Gastrocnemius medialis (tissue), 4 donors: ENCODE results near the gene MAST4. TPM values are rescaled to one million over a fixed set of nuclear protein-coding genes. Genes with fewer than 3 reads are reported as not detected.

ENCODE experiments used
- ATAC-seq, 2 donors: fragments of 150-250 bp; one replicate each; pipeline ENCODE4 v1.9.1; 2016
- DNase-seq, 2 donors: peaks; one replicate each; pipeline ENCODE4 v3.0.0-alpha.2; 2019
- H3K27ac ChIP-seq, 4 donors: fragments of 200-600 bp; sonication (generic); 1 replicate in 1 of 4; 2 replicates in 3 of 4; pipeline ENCODE4 v1.5.1; 2016 to 2018; ENCODE audit warnings: mild to moderate bottlenecking in 2 of 4, moderate library complexity in 1 of 4
- H3K27me3 ChIP-seq, 3 donors: fragments of 200-600 bp; sonication (generic) in 2 of 3; 1 replicate in 1 of 3; 2 replicates in 2 of 3; pipeline versions ENCODE4 v1.5.1 to v1.6.0; 2016 to 2019; ENCODE audit warnings: mild to moderate bottlenecking in 1 of 3, moderate library complexity in 1 of 3
- H3K36me3 ChIP-seq, 2 donors: fragments of 200-600 bp; sonication (generic) in 1 of 2; one replicate each; pipeline ENCODE4 v1.5.1; 2017 to 2018
- H3K4me1 ChIP-seq, 2 donors: fragments of 200-600 bp; sonication (generic) in 1 of 2; one replicate each; pipeline ENCODE4 v1.5.1; 2016 to 2017; ENCODE audit warnings: mild to moderate bottlenecking in 2 of 2
- H3K4me3 ChIP-seq, 4 donors: fragments of 200-600 bp; sonication (generic) in 3 of 4; 1 replicate in 1 of 4; 2 replicates in 3 of 4; pipeline ENCODE4 v1.5.1; 2016 to 2019; ENCODE audit warnings: mild to moderate bottlenecking in 2 of 4
- H3K9me3 ChIP-seq, 3 donors: fragments of 200-600 bp; sonication (generic) in 2 of 3; 1 replicate in 1 of 3; 2 replicates in 2 of 3; pipeline ENCODE4 v1.5.1; 2016 to 2019
- CTCF ChIP-seq, 5 experiments: fragments of 450-650 bp in 3 of 5; fragments of 200-600 bp in 2 of 5; sonication (generic) in 2 of 5; IDR thresholded peaks in 4 of 5; conservative IDR thresholded peaks in 1 of 5; 1 replicate in 4 of 5; 2 replicates in 1 of 5; pipeline ENCODE4 v1.5.1; 2016 to 2019; ENCODE audit warnings: antibody characterized with exemption in 5 of 5, mild to moderate bottlenecking in 3 of 5, moderate library complexity in 3 of 5
- POLR2A ChIP-seq, 2 donors: fragments of 450-650 bp; IDR thresholded peaks; one replicate each; pipeline ENCODE4 v1.6.1; 2017; ENCODE audit warnings: antibody characterized with exemption in 2 of 2, mild to moderate bottlenecking in 2 of 2, moderate library complexity in 2 of 2
- in situ Hi-C, 4 donors: fragments of 200-750 bp; cut with MboI; loops; one replicate each; pipeline versions ENCODE4 v1.15.0 to v1.8.0; 2017; ENCODE audit warnings: low sequenced_read_pairs in 4 of 4
- intact Hi-C: fragments of 100-400 bp; cut with DNase I; formaldehyde crosslinking; loops from one replicate; pipeline ENCODE4 v1.15.1; 2023; ENCODE audit warnings: low total_unique reads
- total RNA-seq, 4 donors: library from RNA; depleted of rRNA; stranded (reverse); fragments of >200 nt; gene quantifications; one replicate each; pipeline versions ENCODE4 v1.1.0 to v1.2.3, GENCODE V29; 2016

Gene MAST4
- total RNA-seq, 4 donors from 2014 or later = 24.1 to 42.0 (median 38.5) TPM

DNA sequence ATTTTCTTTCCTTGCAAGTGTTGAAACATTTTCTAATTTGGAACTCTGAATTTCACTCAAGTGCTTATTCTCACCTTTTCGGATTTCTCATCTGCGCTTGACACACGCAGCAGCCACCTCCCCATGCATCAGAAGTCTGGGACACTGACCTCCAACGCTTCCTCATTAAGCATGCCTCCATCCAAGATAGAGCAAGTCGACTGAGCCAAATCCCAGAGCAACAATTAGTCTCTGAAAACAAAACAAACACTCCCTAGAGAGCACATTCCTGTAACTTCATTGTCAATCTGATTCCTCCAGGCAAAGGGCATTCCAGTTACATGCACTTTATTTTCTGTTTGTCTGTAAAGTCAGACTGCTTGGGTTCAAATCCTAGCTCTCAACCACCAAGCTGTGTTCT is 594.7 kb downstream of the MAST4 start:
- Histone ChIP-seq H3K36me3 (no peaks in the 10 kb centered on the region), H3K4me3 (no peak overlapping the region), H3K27me3 (no peaks in the 10 kb centered on the region), H3K27ac (no peak overlapping the region), H3K4me1 (no peaks in the 10 kb centered on the region), H3K9me3 (no peaks in the 10 kb centered on the region)
- intact Hi-C loops = no loop called here
- in situ Hi-C loops = loop anchor here in 1 of 4 donors (25.0 kb wide), 1 partner anchor 879 kb away; no protein-coding TSS in a partner anchor
- ATAC-seq (no peak), DNase-seq (no peak)
- no peak for TF ChIP-seq CTCF (IDR thresholded peaks at IDR 0.05 in 4 of 5, conservative IDR thresholded peaks at IDR 0.05 in 1 of 5)
- no peak for TF ChIP-seq POLR2A (IDR thresholded peaks at IDR 0.05)

- intact Hi-C loops = no loop called here
- ATAC-seq = no peak
- Histone ChIP-seq H3K27ac (no peak overlapping the region), H3K36me3 (no peaks in the 10 kb centered on the region), H3K9me3 (no peaks in the 10 kb centered on the region), H3K27me3 (no peaks in the 10 kb centered on the region), H3K4me3 (no peak overlapping the region), H3K4me1 (no peaks in the 10 kb centered on the region)
- in situ Hi-C loops = loop anchor here in 1 of 4 donors (25.0 kb wide), 1 partner anchor 881 kb away; no protein-coding TSS in a partner anchor
- TF ChIP-seq CTCF (IDR thresholded peaks at IDR 0.05 in 4 of 5, conservative IDR thresholded peaks at IDR 0.05 in 1 of 5) (no peak), POLR2A (IDR thresholded peaks at IDR 0.05) (no peak)
- DNase-seq = no peak
Measured at GRCh38 chr5:67192719-67193438, 596.7 kb downstream of the MAST4 start.

- no peak overlapping the region for H3K27ac ChIP-seq
- DNase-seq (no peak), ATAC-seq (no peak)
- H3K36me3 ChIP-seq = no peaks in the 10 kb centered on the region
- TF ChIP-seq CTCF (IDR thresholded peaks at IDR 0.05 in 4 of 5, conservative IDR thresholded peaks at IDR 0.05 in 1 of 5) (no peak), POLR2A (IDR thresholded peaks at IDR 0.05) (no peak)
- H3K27me3 ChIP-seq = no peaks in the 10 kb centered on the region
- no peaks in the 10 kb centered on the region for H3K4me1 ChIP-seq
- intact Hi-C loops (no loop called here), in situ Hi-C loops (loop anchor here in 1 of 4 donors (25.0 kb wide), 1 partner anchor 881 kb away; no protein-coding TSS in a partner anchor)
- H3K9me3 ChIP-seq = no peaks in the 10 kb centered on the region
- H3K4me3 ChIP-seq = no peak overlapping the region
Measured at GRCh38 chr5:67193439-67193807, 597.2 kb downstream of the MAST4 start.

DNA sequence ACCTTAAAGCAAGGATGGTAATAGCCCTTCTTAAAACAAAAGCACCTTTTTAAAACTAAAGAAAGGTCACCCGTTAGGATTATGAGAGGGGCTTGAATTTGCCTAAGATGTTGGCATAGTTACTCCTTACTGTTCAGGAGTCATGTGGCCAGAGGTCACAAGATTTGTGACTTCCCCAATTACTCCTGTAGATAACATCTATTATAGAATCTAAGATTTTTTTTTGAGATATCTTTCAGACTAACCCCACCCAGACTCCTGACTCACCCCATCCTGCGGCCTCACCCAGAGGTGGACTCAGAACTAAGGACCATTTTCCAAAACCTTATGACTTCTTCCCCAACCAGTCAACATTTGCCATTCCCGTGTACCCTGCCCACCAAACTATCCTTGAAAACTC is 598.0 kb downstream of the MAST4 start:
- Histone ChIP-seq H3K36me3 (no peaks in the 10 kb centered on the region), H3K4me3 (no peak overlapping the region), H3K27ac (no peak overlapping the region), H3K4me1 (no peaks in the 10 kb centered on the region), H3K9me3 (no peaks in the 10 kb centered on the region), H3K27me3 (no peaks in the 10 kb centered on the region)
- intact Hi-C loops (no loop called here), in situ Hi-C loops (loop anchor here in 1 of 4 donors (25.0 kb wide), 1 partner anchor 882 kb away; no protein-coding TSS in a partner anchor)
- ATAC-seq = no peak
- TF ChIP-seq CTCF (IDR thresholded peaks at IDR 0.05 in 4 of 5, conservative IDR thresholded peaks at IDR 0.05 in 1 of 5) (no peak), POLR2A (IDR thresholded peaks at IDR 0.05) (no peak)
- no peak for DNase-seq
